ENCODE data around the gene DNAH10. TPM values are rescaled to one million over a fixed set of nuclear protein-coding genes. Genes with fewer than 3 reads are reported as not detected.

The DNAH10 gene
- total RNA-seq, 2 donors from 2014 or later, result 0.09 to 0.64 TPM

GRCh38 chr12:123717350-123717749 is 44.8 kb upstream of the DNAH10 start:
- no peak for TF ChIP-seq CTCF (conservative IDR thresholded peaks at IDR 0.05)
- Histone ChIP-seq H3K36me3 (ENCODE audit: control insufficient read depth, insufficient read depth, low read length) (peaks cover 19% of the 10 kb centered on the region), H3K9ac (ENCODE audit: extremely low read depth, low read length, poor library complexity, severe bottlenecking) (no peak overlapping the region), H3K4me3 (ENCODE audit: low read length) (no peak overlapping the region), H3K9me3 (ENCODE audit: control insufficient read depth, low read length) (no peaks in the 10 kb centered on the region), H3K4me1 (ENCODE audit: control insufficient read depth, insufficient read depth, low read length) (peaks cover 21% of the 10 kb centered on the region), H3K27me3 (ENCODE audit: control insufficient read depth, insufficient read depth, low read length, poor library complexity, severe bottlenecking) (no peaks in the 10 kb centered on the region), H3K27ac (ENCODE audit: low read depth, low read length) (no peak overlapping the region)
- no peak overlapping the region for H3K4me3 Mint-ChIP-seq
- WGBS, 2 experiments (ENCODE audit: insufficient coverage in 1 of 2, insufficient read length in 1 of 2), result 100% methylated on average over 3 of the region's 3 CpGs; no CpG with 5 or more reads in 1 of the 2 experiments
- peak overlapping the region; percentile 36 for H3K27ac Mint-ChIP-seq
- H3K9me3 Mint-ChIP-seq, result no peaks in the 10 kb centered on the region
- peaks cover 57% of the 10 kb centered on the region for H3K4me1 Mint-ChIP-seq
- no peak for DNase-seq
- H3K27me3 Mint-ChIP-seq (ENCODE audit: insufficient read depth), result no peaks in the 10 kb centered on the region
- peaks cover 23% of the 10 kb centered on the region for H3K36me3 Mint-ChIP-seq (ENCODE audit: low read depth)

- Mint-ChIP-seq H3K36me3 (ENCODE audit: low read depth) (peaks cover 43% of the 10 kb centered on the region), H3K4me1 (peaks cover 40% of the 10 kb centered on the region), H3K9me3 (no peaks in the 10 kb centered on the region), H3K27me3 (ENCODE audit: insufficient read depth) (no peaks in the 10 kb centered on the region), H3K27ac (peak overlapping the region; percentile 93), H3K4me3 (peak overlapping the region; percentile 37)
- DNase-seq, result no peak
- H3K9me3 ChIP-seq (ENCODE audit: control insufficient read depth, low read length), result no peaks in the 10 kb centered on the region
- H3K27ac ChIP-seq (ENCODE audit: low read depth, low read length), result peak overlapping the region; percentile 2
- peaks cover 20% of the 10 kb centered on the region for H3K4me1 ChIP-seq (ENCODE audit: control insufficient read depth, insufficient read depth, low read length)
- peaks cover 43% of the 10 kb centered on the region for H3K36me3 ChIP-seq (ENCODE audit: control insufficient read depth, insufficient read depth, low read length)
- H3K4me3 ChIP-seq (ENCODE audit: low read length), result peak overlapping the region; percentile 28
- TF ChIP-seq CTCF (conservative IDR thresholded peaks at IDR 0.05), result no peak
- H3K27me3 ChIP-seq (ENCODE audit: control insufficient read depth, insufficient read depth, low read length, poor library complexity, severe bottlenecking), result no peaks in the 10 kb centered on the region
- peak overlapping the region; percentile 49 for H3K9ac ChIP-seq (ENCODE audit: extremely low read depth, low read length, poor library complexity, severe bottlenecking)
- WGBS, 2 experiments (ENCODE audit: insufficient coverage in 1 of 2, insufficient read length in 1 of 2), result 88 to 96% methylated on average over 5 of the region's 5 CpGs
Observed at GRCh38 chr12:123720141-123720814, 41.8 kb upstream of the DNAH10 start.

- Histone ChIP-seq H3K27ac (ENCODE audit: low read depth, low read length) (no peak overlapping the region), H3K4me3 (ENCODE audit: low read length) (no peak overlapping the region), H3K27me3 (ENCODE audit: control insufficient read depth, insufficient read depth, low read length, poor library complexity, severe bottlenecking) (no peaks in the 10 kb centered on the region), H3K9me3 (ENCODE audit: control insufficient read depth, low read length) (no peaks in the 10 kb centered on the region), H3K4me1 (ENCODE audit: control insufficient read depth, insufficient read depth, low read length) (peaks cover 20% of the 10 kb centered on the region), H3K9ac (ENCODE audit: extremely low read depth, low read length, poor library complexity, severe bottlenecking) (no peak overlapping the region), H3K36me3 (ENCODE audit: control insufficient read depth, insufficient read depth, low read length) (peaks cover 52% of the 10 kb centered on the region)
- H3K27me3 Mint-ChIP-seq (ENCODE audit: insufficient read depth), result no peaks in the 10 kb centered on the region
- no peak overlapping the region for H3K4me3 Mint-ChIP-seq
- peaks cover 38% of the 10 kb centered on the region for H3K4me1 Mint-ChIP-seq
- H3K36me3 Mint-ChIP-seq (ENCODE audit: low read depth), result peaks cover 51% of the 10 kb centered on the region
- no peak for DNase-seq
- WGBS, 2 experiments (ENCODE audit: insufficient coverage in 1 of 2, insufficient read length in 1 of 2), result 98 to 100% methylated on average over 2 of the region's 2 CpGs
- peak overlapping the region; percentile 30 for H3K27ac Mint-ChIP-seq
- no peaks in the 10 kb centered on the region for H3K9me3 Mint-ChIP-seq
- peak; percentile 35 for TF ChIP-seq CTCF (conservative IDR thresholded peaks at IDR 0.05)
Observed at GRCh38 chr12:123721245-123721644, 40.9 kb upstream of the DNAH10 start.
